ENCODE data around the gene ARL6IP1.
A peak's percentile ranks its signal among the peaks of the same experiment; 100 is the strongest.
"Not testable (repeated sequence)": the region's sequence is repeated elsewhere in the genome, so short reads cannot be mapped to it uniquely, and the experiment has no call there.

ARL6IP1 gene

DNA sequence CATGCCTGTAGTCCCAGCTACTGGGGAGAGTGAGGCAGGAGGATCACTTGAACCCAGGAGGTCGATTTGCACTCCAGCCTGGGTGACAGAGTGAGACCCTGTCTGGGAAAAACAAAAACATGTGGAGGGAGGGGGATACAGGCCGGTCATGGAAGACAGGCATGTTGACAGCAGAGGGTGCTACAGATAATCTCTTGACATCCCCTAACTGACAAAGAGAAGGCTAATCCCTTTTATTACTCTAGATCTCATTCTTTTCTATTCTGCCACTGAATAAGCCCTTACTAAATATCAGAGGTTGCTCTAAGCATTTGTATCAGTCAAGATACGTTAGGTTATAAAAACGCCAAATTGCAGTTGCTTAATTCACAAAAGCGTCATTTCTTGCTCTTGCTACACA lies 25.0 kb downstream of the ARL6IP1 start:
- peak; percentile 19 for DNase-seq
- H3K36me3 ChIP-seq; H3K4me3 ChIP-seq (ENCODE audit: low read depth, low read length); H3K27ac ChIP-seq; H3K9me3 ChIP-seq (ENCODE audit: severe bottlenecking); H3K27me3 ChIP-seq (ENCODE audit: insufficient read depth, low read depth, severe bottlenecking): not testable (repeated sequence)
- TF ChIP-seq CTCF (IDR thresholded peaks at IDR 0.05; ENCODE audit: low read depth, low read length): peak; percentile 44

- DNase-seq; H3K4me3 ChIP-seq (ENCODE audit: low read depth, low read length); H3K27me3 ChIP-seq (ENCODE audit: insufficient read depth, low read depth, severe bottlenecking); H3K27ac ChIP-seq; H3K9me3 ChIP-seq (ENCODE audit: severe bottlenecking); H3K36me3 ChIP-seq: not testable (repeated sequence)
Observed at GRCh38 chr16:18774651-18775050, 26.7 kb downstream of the ARL6IP1 start.

- not testable (repeated sequence) for H3K9me3 ChIP-seq (ENCODE audit: severe bottlenecking); DNase-seq
Observed at GRCh38 chr16:18772171-18772570, 29.2 kb downstream of the ARL6IP1 start.

GRCh38 chr16:18770336-18770962 lies 30.9 kb downstream of the ARL6IP1 start:
- not testable (repeated sequence) for DNase-seq; H3K27me3 ChIP-seq (ENCODE audit: insufficient read depth, low read depth, severe bottlenecking); H3K9me3 ChIP-seq (ENCODE audit: severe bottlenecking); H3K36me3 ChIP-seq; H3K27ac ChIP-seq; H3K4me3 ChIP-seq (ENCODE audit: low read depth, low read length)

More at GRCh38 chr16:18772171-18772570, 29.2 kb downstream of the ARL6IP1 start:
- H3K4me3 ChIP-seq (ENCODE audit: low read depth, low read length); H3K27me3 ChIP-seq (ENCODE audit: insufficient read depth, low read depth, severe bottlenecking); H3K36me3 ChIP-seq; H3K27ac ChIP-seq: not testable (repeated sequence)

DNA sequence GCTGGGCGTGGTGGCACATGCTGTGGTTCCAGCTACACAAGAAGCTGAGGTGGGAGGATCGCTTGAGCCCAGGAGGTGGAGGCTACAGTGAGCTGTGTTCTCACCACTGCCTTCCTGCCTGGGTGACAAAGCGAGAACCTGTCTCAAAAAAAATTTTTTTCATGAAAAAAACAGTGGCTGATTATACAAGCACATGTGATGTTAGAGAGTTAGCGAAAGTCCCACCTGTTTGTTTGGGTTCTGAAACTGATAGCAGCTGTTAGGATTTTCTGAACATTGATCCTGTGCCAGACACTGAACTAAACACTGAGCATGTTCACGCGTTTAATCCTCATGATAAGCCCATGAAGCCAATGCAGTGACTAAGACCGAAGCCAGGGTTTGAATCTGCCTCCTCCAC lies 34.1 kb downstream of the ARL6IP1 start:
- H3K27me3 ChIP-seq (ENCODE audit: insufficient read depth, low read depth, severe bottlenecking); DNase-seq; H3K27ac ChIP-seq; H3K9me3 ChIP-seq (ENCODE audit: severe bottlenecking); H3K36me3 ChIP-seq; H3K4me3 ChIP-seq (ENCODE audit: low read depth, low read length): not testable (repeated sequence)

GRCh38 chr16:18762713-18763112 lies 38.6 kb downstream of the ARL6IP1 start:
- H3K27ac ChIP-seq; H3K36me3 ChIP-seq; DNase-seq; H3K27me3 ChIP-seq (ENCODE audit: insufficient read depth, low read depth, severe bottlenecking); H3K4me3 ChIP-seq (ENCODE audit: low read depth, low read length); H3K9me3 ChIP-seq (ENCODE audit: severe bottlenecking): not testable (repeated sequence)

- peak; percentile 34; the same call in 1 of the 2 replicates for TF ChIP-seq CTCF (IDR thresholded peaks at IDR 0.05; ENCODE audit: low read depth, low read length)
- H3K27me3 ChIP-seq (ENCODE audit: insufficient read depth, low read depth, severe bottlenecking); H3K36me3 ChIP-seq; H3K4me3 ChIP-seq (ENCODE audit: low read depth, low read length); H3K9me3 ChIP-seq (ENCODE audit: severe bottlenecking); H3K27ac ChIP-seq: not testable (repeated sequence)
- DNase-seq: peak; percentile 45
Observed at GRCh38 chr16:18759598-18760520, 41.5 kb downstream of the ARL6IP1 start.

GRCh38 chr16:18757960-18758660 lies 43.2 kb downstream of the ARL6IP1 start:
- H3K27ac ChIP-seq; H3K9me3 ChIP-seq (ENCODE audit: severe bottlenecking); H3K4me3 ChIP-seq (ENCODE audit: low read depth, low read length); H3K36me3 ChIP-seq; H3K27me3 ChIP-seq (ENCODE audit: insufficient read depth, low read depth, severe bottlenecking): not testable (repeated sequence)
- DNase-seq: peak; percentile 41

DNA sequence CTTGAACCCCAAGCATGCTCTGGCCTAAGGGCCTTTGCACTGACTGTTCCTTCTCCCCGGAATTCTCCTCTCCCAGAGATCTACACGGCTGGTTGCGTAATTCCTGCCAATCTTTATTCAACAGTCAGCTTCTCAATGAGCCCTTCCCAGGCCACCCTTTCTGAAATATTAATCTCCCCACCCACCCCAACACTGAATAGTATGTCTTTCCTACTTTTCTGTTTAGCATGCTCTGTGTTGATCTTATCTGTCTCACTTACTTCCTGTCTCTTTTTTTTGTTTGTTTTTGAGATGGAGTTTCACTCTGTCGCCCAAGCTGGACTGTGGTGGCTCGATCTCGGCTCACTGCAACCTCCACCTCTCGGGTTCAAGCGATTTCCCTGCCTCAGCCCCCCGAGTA lies 44.7 kb downstream of the ARL6IP1 start:
- H3K4me3 ChIP-seq (ENCODE audit: low read depth, low read length); H3K36me3 ChIP-seq; H3K27me3 ChIP-seq (ENCODE audit: insufficient read depth, low read depth, severe bottlenecking); H3K9me3 ChIP-seq (ENCODE audit: severe bottlenecking); H3K27ac ChIP-seq; DNase-seq: not testable (repeated sequence)

- not testable (repeated sequence) for H3K4me3 ChIP-seq (ENCODE audit: low read depth, low read length); H3K27me3 ChIP-seq (ENCODE audit: insufficient read depth, low read depth, severe bottlenecking); H3K27ac ChIP-seq; DNase-seq; H3K9me3 ChIP-seq (ENCODE audit: severe bottlenecking); H3K36me3 ChIP-seq
Observed at GRCh38 chr16:18742870-18743269, 58.5 kb downstream of the ARL6IP1 start.

Measured in WERI-Rb-1 (cell line).